Measurements from ENCODE around the gene KCNA2.

The KCNA2 gene

DNA sequence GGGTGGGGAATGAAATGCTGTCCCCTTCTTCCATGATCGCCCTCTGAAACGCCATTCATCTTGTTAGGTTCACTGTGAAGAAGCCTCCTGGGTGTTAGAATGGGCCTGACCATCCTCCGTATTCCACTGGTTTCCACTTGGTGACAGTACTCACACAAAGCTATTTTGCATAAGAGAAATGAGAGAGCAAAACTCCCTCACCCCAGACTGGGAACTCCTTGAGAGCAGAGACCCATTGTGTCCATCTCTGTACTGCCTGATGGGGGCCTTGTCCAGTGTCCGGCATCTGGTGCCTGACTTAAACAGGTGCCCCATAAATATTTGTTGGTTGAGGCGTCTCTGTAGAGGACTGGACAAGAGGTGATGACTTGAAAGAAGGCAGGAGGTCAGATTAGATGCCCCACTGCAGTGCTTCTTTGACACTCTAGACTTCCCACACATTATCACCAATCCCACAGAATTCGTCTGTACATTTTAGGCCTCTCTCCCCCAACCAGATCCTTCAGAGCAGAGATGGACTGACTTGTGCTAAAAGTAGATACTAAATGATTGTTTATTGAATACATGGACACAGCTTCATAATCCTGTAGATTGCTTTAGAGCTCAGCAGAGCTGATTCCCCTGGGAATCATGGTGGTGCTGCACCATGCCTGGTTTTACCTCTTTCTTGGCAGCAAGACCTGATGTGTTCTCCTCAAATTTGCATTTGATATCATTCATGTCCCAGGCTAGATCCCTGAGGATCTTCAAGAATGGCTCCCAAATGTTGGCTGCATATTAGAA, 22.4 kb upstream of the KCNA2 start:
- DNase-seq (ENCODE audit: low read depth) = no peak

DNA sequence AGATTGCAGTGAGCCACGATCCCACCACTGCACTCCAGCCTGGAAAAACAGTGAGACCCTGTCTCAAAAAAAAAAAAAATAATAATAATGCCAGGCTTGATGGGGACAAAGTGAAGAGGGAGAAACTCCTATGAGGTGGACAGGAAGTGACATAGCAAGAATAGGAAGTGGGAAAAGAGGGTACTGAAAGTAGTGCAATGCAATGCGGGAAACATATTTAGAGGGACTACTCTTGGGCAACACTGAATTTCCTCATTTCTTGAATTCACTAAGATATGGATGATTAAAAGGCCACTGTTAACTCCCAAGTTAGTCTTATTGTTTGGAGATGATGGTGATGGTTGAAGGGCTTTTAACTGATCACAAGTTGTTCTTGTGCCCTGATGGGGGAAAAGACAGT, 21.6 kb upstream of the KCNA2 start:
- no peak for DNase-seq (ENCODE audit: low read depth)

DNA sequence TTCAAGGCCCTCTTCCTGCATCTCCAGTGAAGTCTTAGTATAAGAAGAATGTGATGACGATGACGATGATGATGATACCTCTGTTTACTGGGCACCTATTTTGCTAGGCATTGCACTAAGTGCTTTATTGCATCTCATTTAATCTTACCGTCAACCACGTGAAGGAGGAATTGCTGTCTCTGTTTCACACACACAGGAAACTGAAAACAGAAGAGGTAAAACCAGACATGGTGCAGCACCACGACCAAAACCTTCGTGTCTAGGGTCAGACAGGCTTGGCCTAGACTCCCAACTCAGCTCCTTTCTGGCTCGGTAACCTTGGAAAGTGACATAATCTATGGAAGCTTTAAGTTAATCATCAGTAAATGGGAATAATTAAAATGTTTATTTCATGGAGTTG, 20.7 kb upstream of the KCNA2 start:
- no peak for DNase-seq (ENCODE audit: low read depth)

DNA sequence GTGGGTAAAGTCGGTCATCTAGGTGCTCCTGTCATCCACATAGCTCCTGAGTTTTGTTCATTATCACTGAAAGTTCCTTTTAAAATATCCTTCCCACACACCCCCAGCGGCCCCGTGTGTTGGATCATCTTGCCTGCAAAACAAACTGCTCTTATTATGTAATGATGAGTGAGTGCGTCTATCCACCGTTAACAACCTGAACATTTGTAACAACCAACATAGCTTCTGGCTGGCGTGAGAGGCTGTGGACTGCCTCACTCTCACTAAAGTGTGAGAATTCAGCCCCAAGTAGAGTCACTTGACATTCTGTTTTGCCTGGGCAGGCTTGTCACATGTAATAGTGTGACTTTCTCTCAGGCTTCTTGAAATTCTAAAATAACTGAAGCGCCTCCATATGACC, 14.5 kb upstream of the KCNA2 start:
- DNase-seq (ENCODE audit: low read depth) = no peak

DNA sequence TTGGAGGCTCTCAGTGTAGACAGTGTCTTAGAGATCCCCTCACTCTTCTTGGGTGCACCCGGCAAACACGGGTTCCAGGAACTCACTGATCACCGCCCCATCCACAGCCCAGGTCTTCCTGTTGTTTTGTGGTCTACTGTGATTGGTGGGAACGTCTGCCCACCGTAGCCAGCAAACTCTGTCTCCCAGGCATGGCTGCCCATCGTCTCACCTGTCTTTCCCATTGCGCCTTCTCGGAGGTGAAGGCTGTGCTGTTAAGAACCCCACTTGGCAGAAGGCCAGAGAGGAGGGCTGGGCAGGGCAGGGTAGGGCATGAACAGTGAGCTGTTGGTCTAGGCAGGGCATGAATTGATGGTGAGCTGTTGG, 14.1 kb upstream of the KCNA2 start:
- no peak for DNase-seq (ENCODE audit: low read depth)

DNA sequence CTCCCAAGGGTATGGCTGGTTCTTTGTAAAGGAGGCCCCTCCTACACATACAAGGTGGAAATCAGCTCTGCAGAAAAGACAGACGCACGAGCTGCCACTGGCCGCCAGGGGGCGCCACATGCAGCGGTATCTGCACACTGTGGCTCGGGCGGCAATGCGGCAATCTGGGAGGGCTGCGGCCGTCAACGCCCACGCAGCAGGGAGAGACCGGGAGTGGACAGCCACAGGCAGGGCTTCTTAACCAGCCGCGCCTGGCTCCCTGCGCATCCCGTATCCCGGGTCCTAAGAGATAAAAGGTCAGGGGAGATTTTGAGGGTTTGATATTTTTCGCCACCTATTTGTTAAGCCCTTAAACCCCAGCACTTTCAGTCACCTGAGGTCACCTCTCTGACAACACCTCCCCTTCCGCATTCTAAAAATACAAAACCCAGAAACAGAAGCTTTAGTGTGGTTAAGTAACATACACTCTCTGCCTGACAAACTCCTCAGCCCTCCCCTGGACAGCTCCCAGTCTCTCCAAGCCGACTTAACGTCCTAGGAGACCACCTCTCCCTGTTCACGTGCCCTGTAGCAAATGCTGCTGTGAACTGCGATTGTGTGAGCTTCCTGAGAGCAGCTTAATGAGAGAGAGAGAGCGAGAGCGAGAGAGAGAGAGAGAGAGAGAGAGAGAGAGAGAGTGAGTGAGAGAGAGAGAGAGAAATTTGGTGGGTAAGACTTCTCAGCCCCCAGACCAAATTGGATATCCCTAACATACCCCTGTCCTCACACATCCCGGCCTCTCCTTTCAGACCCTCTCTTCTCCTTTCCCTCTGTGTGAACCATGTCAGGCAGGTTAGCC, 13.5 kb upstream of the KCNA2 start:
- DNase-seq (ENCODE audit: low read depth) = peak; percentile 84

DNA sequence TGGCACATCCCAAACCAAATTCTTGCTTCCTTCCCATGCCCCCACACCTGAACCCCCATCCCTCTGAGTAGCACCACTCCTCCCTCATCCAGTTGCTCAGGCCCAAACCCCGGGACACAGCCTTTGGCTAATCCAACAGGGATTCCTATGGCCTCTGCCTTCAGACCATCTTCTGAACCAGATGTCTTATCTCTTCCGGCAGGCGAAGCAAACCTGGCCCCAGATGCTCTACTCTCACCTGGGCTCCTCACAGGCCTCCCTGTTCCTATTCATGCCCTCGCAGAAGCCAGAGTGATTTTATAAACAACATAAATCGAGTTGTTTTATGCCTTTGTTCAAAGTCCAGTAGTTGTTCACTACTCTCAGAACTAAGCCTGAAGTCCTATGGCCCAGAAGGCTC, 12.5 kb upstream of the KCNA2 start:
- no peak for DNase-seq (ENCODE audit: low read depth)

DNA sequence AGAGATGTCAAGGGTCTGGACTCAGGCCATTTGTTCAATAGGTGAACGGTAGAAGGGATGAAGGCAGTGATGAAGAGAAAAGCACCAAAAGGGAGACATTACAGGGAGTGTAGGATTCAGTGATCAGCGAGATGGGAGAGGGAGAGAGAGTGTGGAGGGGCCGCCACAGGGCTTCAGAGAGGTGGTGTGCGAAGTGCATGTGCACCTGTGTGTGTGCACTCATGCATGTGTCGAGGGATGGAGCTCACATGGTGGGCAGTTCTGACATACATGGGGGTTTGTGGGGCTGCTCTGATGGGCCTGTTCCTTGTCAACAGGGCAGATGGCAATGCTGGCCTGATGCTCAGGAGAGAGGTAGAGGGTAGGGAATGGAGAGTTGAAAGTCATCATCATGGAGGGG, 11.4 kb upstream of the KCNA2 start:
- DNase-seq (ENCODE audit: low read depth) = no peak

DNA sequence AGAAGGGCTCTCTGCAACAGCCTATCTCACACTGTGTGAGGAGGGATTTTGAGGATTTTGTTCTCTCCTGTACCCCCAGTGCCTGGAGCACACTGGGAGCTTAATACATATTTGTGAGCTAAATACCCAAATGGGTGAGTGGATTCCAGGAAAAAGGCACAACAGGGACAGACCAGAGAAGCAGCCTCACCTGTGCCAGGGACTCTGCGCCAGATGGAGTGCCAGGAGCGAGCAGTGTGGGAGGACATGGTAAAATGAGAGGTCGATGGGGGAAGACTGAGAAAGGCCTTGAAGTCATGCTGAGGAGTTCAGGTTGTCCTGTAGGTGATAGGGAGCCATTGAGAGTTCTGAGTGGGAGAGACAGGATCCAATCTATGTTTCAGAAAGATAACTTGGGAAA, 11.0 kb upstream of the KCNA2 start:
- DNase-seq (ENCODE audit: low read depth) = no peak

DNA sequence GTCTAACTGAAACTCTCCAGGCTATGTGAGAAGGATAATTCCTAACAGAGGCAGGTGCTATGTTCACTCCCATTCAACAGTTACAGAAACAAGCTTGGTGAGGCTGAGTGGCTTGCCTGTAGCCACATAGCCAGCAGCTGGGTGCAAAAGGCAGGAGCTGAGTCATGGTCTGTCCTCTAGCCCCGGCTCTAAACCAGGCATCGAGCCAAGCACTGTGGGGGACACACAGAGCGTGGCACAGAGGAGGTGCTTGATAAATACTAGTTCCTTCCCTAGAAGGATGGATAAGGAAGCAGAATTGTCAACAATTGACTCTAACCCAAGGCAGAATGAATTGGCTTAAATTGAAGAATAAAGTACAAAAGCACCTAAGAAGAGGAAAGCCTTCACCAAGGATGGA, 10.4 kb upstream of the KCNA2 start:
- no peak for DNase-seq (ENCODE audit: low read depth)

DNA sequence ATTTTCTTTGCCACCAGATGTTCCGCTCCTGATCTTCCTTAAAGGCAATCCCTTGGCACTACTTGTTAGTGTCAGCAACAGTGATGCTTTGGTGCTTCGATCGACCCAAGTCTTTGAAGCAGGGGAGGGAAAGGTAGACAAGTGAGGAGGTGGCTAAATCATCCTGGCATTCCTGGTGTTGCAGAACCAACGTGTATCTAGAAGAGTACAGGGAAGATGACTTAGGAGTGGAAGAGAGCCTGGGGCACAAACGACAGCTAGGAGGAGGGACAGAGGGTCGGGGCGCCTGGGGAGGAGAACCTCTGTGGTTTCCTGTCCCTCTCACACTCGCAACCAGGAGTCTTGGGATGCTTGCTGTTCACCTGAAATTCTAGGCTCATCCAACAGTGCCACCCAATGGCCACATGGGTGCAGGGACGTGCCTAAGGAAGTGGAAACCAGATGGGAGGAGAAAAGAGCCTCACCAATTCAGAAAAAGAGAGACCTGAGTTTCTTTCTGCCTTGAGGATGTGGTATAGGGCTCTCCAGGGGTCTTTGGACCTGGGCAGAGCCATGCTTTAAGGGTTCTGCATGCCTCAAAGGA, 9.5 kb upstream of the KCNA2 start:
- peak; percentile 46 for DNase-seq (ENCODE audit: low read depth)

DNA sequence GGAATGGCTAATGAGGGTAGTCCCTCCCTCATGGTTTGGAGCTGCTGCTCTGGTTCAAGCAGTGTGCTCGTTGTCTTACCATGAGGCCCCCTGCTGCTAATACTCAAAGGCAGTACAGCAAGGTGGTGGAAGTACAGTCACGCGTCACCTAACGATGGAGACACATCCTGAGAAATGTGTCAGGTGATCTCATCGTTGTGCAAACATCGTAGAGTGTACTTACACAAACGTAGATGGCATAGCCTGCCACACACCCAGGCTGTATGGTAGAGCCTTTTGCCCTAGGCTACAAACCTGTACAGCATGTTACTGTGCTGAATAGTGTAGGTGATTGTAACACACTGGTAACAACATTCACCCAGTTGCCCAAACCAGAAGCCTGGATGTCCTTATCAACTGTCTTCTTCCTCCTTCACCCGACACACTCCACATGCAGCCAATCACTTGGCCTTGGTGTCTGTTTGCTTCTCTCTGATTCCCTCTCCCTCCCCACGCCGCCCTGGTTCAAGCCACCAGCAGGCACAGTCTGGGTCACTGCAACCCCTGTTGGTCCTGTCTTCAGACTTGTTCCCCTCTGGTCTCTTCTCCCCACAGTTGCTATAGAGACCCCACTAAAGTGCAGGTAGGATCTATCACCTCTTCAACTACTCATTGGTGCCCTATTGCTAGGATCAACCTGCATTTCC, 6.0 kb upstream of the KCNA2 start:
- DNase-seq (ENCODE audit: low read depth) = no peak

DNA sequence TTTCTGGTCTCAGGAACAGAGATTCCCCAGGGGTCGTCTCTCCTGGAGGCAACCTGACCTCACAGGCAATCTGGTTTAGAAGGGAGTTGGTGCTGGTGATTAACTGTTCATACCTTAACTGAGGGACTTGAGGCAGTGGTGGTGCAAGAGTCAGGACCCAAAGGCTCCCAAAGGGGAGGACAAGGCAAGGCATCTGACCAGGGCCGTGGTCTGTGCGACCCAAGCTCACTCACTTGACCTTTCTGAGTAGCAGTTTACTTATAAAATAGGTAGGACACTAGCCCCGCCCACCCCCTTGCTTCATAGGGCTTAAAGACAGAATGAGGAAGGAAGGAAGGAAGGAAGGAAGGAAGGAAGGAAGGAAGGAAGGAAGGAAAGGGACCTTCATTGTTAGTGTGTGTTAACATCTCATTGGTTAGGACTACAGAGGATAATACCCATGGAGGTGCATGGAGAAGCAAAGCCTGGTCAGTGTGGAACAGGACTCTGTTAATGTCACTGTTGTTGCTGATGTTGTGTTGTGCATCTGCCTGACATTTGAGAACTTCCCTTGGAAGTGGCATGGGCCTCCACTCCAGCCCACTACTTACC, 4.6 kb upstream of the KCNA2 start:
- no peak for DNase-seq (ENCODE audit: low read depth)

DNA sequence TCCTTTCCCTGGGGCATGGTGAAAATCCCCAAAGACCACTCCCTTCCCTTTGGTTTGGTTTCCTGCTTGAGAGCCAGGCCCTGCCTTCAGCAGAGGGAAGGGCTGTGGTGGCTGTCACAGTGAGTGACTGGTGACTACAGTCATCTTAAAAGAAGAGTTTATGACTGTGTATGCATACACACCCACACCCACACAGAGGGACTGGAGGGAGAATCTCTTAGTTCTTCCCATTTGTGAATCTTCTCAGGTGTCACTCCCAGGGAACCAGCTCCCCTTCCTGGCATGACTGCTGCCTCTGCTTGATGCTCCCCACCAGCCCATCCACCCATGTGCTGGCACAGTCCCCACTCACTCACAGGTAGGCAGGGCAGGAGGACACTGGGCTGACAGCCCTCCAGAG, 3.9 kb upstream of the KCNA2 start:
- DNase-seq (ENCODE audit: low read depth) = no peak

DNA sequence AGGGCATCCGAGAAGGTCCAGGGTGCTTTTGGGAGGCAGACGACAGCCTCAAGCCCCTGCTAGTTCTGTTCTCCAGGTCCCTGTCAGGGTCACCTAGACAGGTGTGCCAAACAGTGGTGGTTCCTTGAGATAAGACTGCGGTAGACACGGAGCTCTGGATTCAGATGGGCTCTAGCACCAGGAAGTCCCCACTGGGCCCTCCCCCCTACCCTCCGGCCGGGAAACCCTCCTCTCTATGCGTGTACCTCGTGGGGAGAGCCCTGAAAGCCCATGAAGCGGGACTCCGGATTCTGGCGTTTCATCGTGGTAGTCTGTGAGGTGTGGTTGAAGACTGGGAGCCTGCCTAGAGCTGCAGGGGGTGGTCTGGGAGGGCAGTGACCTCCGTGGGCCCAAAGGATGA, 2.1 kb upstream of the KCNA2 start:
- DNase-seq (ENCODE audit: low read depth) = no peak

DNA sequence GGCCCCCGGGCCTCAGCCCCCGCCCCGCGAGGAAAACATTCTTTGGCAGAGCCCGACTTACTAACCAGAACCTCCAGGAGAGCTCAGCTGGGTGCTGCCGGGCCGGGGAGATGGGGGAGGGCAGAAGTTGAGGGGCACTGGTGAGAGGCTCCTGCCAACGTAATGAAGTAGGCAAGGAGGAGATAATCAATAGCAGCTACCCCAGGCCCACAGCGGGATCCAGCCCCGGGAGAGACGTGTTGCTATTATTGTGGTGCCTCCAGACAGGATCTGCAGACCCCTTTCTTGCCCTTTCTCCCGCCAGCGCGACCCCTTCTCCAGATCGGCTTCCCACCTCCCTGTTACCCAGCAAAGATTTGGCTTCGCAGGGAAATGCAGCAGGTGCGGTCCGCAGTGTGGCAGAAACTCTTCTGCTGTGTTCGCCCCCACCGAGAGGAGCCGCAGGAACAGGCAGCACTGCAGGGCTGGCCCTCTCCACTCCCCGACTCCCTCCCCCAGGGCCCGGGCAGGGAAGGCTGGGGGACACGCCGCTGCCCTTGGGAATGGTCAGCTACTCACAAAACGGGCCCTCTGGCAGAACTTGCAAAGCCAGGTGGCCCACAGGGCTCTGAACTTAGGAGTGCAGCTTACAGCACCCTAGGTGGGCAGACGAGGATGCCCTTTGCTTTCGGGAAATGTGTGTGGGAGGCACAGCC, 1.5 kb upstream of the KCNA2 start:
- DNase-seq (ENCODE audit: low read depth) = no peak

DNA sequence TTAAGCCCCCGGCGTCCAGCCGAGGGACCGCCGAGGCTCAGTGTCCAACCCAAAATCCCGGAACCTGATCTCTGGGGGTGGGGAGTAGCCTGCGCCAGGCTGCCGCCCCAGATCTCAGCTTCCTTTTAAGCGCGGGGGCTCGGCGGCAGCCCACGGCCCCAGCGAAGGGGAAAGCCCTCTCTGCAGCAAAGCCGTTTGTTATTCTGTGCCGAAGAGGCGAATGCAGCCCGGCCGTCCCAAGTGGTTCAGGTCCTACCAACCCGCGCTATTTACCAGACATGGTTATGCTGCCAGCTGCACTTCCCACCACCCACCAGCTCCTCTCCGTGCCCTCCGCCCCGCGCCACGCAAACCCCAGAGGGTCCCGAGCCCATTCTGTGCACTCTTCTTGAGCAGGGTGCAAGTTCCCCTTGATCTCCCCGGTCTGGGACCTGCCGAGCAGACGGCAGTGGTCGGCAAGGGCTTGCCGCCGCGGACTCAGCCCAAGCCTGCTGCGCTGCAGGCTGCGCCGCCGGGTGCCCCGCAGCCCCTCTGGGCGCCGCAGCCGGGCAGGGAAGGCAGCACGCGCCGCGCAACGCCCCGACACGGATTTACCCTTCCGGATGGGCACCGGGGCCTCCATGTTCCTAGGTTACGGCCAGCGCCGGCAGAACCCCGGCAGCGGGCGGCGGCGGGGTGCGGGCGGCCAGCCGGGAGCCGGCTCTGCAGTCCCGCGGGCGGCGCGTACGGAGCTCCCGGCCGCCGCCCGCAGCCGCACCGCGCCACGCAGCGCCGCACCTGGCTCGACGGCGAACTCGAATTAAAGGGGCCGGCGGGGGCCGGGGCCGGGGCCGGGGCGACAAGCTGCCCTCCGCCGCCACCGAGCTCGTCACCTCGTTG, 738 bp upstream of the KCNA2 start:
- no peak for DNase-seq (ENCODE audit: low read depth)

DNA sequence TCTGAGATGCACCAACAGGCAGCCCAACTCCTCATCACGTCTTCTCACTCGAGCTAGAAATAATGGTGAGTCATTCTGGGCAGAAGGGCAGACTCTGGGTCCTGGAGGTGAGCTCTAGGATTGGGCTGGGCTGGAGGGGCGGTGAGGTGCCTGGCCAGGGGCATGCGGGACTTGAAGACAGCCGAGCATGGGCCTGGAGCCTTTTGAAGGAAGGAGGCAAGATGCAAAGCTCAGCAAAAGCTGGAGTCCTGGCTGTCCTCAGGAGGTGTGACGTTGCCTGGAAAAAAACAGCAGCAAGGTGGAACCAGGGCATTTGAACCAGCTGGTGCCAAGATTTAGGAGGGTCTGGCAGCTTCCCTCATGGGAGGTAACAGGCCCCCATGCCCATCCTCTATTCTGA, 712 bp downstream of the KCNA2 start:
- no peak for DNase-seq (ENCODE audit: low read depth)

DNA sequence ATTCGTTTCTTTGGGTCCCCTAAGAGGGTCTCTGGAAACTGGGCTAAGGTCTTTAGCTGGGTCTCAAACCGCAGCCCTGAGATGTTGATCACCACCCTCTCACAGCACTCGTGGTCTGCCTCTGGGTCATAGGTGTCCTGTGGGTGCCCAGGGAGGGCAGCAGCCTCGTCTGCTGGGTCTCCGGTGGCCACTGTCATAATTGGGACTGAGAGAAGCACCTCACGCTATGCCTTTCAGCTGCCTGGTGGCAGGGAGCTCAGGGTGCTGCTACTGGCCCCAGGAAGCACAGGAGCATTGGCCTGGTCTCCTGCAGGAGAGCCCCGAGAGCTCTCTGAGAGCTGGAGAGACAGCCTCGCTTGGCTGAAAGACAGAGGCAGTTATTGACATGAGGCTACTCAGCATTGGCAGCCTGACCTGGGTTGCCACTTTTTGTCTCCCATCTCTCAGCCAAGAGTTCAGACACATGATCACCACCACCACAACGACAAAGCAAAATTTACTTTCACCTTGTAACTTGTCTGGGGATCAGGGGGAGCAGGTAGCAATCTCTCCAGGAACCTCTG, 1.5 kb downstream of the KCNA2 start:
- no peak for DNase-seq (ENCODE audit: low read depth)

DNA sequence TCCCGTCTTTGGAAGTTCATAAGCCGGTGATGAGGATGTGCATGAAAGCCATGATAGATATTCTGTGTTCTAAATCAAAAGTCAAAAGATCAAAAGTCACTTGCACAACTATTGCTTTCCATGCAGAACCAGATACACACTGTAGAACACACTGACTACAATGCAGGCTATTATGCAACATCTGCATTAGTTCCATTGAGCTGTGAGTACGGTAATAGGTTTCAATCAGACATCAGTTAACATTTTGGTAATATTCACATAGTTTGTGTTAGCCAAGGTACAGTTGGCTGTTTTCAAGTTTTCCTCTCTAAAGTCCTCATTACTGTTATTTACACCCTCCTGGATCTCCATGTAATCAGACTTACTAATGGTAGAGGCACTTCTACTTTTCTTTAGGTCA, 3.1 kb downstream of the KCNA2 start:
- no peak for DNase-seq (ENCODE audit: low read depth)
